Activated CD4-positive, alpha-beta T cell treated with anti-CD3 and anti-CD28 coated beads for 24 hours (primary cell): ENCODE measurements around the gene KMT2C.

ENCODE experiments used
- DNase-seq, 2 donors: peaks; one replicate each; pipeline ENCODE4 v3.0.0-alpha.2; 2020; ENCODE audit warnings: low read depth in 2 of 2

Gene KMT2C

DNA sequence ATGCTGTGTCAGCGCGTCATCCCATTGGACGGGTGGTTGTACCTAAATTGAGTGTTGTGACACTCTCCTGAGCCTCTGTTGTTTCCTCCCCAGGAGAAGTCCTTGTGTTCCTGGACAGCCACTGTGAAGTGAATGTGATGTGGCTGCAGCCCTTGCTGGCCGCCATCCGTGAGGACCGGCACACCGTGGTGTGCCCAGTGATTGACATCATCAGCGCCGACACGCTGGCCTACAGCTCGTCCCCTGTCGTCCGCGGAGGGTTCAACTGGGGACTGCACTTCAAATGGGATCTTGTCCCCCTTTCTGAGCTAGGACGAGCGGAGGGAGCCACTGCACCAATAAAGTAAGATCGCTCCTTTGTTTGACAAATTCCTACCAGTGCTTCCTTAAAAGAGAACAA lies 327.9 kb downstream of the KMT2C start:
- DNase-seq, result no peak

- DNase-seq, result no peak
These were observed 328.8 kb downstream of the KMT2C start for GRCh38 chr7:152106990-152107389.

GRCh38 chr7:152105205-152105604 lies 330.6 kb downstream of the KMT2C start:
- DNase-seq, result no peak

DNA sequence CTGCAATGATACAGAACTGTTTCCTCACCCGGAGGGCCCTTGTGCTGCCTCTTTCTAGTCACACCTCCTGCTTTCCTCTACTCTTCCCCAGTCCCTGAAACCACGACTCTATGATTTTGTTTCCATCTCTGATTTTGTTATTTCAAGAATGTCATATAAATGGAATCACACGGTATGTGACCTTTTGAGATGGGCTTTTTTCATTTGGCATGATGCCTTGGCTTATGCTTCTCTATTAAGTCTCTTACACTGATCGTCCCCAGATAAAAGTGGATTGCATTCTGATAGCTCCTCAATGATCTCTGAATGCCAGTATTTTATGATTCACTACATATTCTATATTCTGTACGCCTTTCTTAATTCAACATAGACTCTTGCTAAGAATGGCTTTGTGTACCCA lies 332.1 kb downstream of the KMT2C start:
- no peak for DNase-seq

GRCh38 chr7:152103066-152103465 lies 332.7 kb downstream of the KMT2C start:
- DNase-seq, result no peak

- DNase-seq, result no peak
These were observed 338.5 kb downstream of the KMT2C start for GRCh38 chr7:152097330-152097729.

DNA sequence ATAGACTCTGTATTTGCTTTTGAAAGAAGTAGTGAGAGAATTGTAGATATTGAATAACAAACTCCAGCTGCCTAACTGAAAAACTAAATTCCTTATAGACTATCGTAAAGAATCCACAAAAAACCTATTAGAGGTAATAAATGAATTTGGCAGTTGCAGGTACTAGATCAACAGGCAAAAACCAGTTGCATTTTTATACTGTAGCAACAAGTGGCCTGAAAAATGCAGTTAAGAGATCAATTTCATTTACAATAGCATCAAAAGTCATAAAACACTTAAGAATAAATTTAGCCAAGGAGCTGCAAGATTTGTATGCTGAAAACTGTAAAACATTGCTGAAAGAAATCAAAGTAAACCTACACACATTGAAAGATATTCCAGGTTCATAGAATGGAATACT lies 340.0 kb downstream of the KMT2C start:
- DNase-seq, result no peak

- no peak for DNase-seq
These were observed 342.1 kb downstream of the KMT2C start for GRCh38 chr7:152093717-152094116.

DNA sequence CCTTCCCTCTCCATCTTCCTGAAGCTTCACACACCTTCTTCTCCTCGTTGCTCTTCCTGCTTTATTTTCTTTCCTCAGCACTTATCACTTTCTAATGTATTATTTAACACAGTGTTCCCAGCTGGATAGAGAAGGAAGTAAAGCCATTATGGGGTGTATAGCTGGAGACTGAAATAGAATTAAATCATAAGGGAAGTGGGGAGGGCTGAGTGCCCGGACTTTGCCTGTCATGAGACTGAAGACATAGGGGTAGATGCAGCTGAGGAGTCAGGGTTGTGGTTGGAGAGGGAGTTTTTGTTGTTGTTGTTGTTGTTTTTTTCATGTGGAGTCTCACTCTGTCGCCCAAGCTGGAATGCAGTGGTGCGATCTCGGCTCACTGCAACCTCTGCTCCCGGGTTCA lies 345.1 kb downstream of the KMT2C start:
- no peak for DNase-seq

DNA sequence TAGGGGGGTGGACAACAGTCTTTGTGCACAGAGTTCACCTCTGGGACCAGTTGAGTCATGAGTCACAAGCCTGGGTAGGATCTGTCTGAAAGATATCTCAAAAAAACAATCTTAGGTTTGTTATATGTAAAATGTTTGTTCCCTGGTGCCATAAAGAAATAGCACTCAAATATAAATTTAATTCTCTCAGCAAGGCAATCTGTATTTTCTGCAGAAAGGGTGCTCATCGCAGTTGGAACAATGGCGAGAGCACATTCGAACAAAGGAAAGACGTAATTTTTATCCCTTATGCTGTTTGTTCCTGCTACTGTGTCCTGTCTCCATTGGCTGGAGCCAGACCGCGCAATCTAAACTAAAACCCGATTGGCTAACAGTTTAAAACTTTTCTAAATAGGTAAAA lies 346.6 kb downstream of the KMT2C start:
- DNase-seq, result no peak

DNA sequence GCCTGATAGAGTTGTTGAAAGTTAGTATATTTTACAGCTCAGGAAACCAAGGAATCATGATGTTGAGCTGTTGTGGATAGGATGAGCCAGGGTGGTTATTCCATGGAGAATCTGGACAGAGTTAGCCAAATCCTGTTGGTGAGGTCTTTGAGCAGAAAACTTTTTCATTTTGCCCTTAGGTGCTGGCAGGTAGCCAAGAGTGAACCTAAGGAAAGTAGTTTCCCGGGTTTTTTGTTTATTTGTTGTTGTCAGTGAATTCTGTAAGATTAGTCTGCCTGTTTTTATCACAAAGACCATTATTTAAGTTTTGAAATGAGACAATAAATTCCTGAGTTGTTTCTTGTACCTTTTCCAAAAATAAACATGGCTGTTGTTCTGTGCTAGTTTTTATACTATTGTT lies 349.3 kb downstream of the KMT2C start:
- DNase-seq, result no peak

GRCh38 chr7:152085131-152085530 lies 350.7 kb downstream of the KMT2C start:
- DNase-seq, result no peak
